ENCODE data around the gene ACP3.

ACP3 gene

GRCh38 chr3:132321304-132321703, 4.1 kb downstream of the ACP3 start:
- DNase-seq: no peak

GRCh38 chr3:132325103-132325606, 7.9 kb downstream of the ACP3 start:
- no peak for DNase-seq

GRCh38 chr3:132325634-132326033, 8.4 kb downstream of the ACP3 start:
- DNase-seq: no peak

DNA sequence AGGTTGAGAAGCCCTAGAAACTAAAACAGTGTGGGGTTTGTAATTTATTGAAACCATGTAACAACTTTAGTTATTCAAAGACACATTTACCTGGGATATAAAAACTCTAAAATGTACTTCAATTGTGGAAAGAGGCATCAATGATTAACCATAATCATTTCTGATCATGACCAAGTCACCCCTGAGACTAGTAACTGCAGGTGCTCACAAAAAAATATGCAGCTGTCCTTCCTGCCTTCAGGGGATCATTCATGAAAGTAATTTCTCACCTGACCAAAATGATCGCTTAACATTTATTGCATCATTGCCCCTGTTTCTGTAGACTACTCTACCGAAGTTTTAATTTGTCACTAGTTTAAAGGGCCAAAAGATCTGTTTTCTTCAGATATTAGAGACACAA, 9.0 kb downstream of the ACP3 start:
- no peak for DNase-seq

DNA sequence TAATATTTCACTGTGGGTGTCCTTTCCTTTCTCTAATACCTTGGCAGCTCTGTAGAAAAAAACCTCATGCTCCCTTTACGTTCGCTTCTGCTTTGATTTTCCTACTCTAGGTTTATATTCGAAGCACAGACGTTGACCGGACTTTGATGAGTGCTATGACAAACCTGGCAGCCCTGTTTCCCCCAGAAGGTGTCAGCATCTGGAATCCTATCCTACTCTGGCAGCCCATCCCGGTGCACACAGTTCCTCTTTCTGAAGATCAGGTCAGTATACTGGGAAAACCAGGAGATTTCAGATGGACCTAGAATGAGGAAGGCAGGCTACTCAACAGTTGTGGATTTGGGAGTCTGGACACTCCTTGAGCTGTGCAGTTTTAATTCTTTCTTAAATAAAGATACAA, 14.9 kb downstream of the ACP3 start:
- no peak for DNase-seq

DNA sequence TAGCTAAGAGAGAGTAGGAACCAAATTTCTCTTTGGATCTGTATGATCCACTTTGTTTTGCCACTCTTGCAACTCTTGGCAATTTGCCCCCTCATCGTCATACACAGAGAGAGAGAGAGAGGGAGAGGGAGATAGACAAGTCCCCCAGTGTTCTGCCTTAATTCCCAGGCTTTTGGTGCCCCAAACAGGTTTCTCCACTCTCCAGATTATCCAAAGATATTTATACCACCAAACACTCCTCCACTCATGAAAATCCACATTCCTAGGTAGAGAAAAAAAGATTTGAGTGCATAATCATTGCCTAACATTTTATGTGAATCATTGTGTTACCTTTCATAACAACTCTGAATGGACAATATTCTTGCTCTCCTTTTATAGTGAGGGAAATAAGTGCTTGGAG, 15.3 kb downstream of the ACP3 start:
- no peak for DNase-seq

DNA sequence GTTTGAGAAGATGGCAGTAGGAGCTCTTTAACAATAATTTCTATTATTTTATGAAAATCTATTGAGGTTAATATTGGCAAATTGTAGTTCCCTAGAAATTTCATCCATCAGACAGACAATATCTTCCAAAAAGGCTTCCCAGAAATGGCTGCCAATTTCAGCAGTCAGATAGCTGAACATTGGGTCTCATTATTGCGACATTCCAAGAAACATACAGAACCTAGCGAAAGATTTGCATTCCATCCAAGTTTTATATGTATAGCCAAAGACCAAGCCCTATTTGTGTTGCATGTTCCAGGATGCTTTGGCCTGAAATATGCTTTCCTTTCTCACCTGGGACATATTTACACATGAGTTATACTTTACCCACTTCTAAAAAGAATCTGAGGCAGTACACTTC, 24.5 kb downstream of the ACP3 start:
- no peak for DNase-seq

- no peak for DNase-seq
Measured at GRCh38 chr3:132342183-132342582, 25.0 kb downstream of the ACP3 start.

- no peak for DNase-seq
Measured at GRCh38 chr3:132342610-132343009, 25.4 kb downstream of the ACP3 start.

- DNase-seq: no peak
Measured at GRCh38 chr3:132343018-132343612, 25.9 kb downstream of the ACP3 start.

DNA sequence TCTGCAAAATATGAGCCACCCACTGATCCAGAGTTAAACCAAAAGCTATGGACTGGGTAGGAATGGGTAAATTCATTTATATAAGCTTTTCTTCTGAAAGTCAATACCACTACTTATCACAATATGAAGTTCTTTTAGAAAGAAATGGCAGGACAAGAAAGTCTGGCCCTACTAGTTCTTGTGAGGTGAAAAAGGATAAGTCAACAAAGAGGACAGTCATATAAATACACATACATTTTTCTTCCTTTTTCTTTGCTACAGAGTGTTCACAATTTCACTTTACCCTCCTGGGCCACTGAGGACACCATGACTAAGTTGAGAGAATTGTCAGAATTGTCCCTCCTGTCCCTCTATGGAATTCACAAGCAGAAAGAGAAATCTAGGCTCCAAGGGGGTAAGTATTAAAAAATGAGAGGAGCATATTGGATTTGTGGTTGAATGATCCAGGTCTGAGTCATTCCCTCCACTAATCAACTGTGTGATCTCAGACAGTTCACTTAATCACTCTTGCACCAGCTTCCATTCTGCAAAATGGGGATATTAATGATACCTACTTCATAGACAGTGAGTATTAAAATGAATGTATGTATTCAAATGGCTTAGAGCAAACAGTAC, 27.6 kb downstream of the ACP3 start:
- DNase-seq: no peak

GRCh38 chr3:132346841-132347736, 29.9 kb downstream of the ACP3 start:
- no peak for DNase-seq

GRCh38 chr3:132347811-132348210, 30.6 kb downstream of the ACP3 start:
- no peak for DNase-seq

DNA sequence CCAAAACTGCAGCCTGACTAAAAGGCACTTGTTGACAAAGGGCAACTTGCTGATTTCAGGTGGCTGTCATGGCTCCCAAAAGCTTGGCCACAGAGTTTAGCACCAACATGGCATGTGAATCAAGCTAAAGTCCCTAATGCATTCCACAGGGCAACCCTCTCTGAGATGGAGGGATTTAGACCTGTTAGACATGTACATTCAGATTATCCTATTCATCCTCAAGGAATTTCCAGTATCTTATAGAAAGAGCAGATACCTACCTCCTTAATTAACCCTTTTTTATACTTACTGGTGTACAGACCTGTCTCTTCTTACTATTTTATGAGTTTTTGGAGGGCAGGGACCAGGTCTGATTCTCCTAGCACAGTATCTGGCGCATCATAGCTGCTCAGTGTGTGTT, 31.3 kb downstream of the ACP3 start:
- no peak for DNase-seq

DNA sequence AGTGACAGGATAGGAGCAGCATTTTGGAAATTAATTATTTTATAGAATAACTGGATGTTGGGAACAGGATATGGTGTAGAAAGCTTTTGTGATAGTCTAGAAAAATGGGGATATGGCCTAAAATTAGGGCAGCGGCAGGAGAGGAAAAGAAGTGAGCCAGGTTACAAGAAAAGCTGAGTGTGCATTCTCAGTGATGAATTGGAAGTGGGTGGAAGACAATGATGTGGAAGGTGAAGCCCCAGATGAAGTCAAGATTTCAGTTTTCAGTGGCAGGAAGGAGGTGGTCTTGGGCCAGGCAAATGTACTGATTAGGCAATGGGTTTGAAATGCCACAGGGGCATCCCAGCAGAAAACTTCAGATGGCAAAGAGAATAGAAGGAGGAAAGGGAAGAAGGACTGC, 33.6 kb downstream of the ACP3 start:
- DNase-seq: no peak

- DNase-seq: no peak
Measured at GRCh38 chr3:132351222-132351806, 34.1 kb downstream of the ACP3 start.

- peak; percentile 32 for DNase-seq
Measured at GRCh38 chr3:132352556-132353143, 35.4 kb downstream of the ACP3 start.

- DNase-seq: no peak
Measured at GRCh38 chr3:132354916-132355702, 37.9 kb downstream of the ACP3 start.

GRCh38 chr3:132356568-132356967, 39.4 kb downstream of the ACP3 start:
- no peak for DNase-seq

- no peak for DNase-seq
Measured at GRCh38 chr3:132360717-132361116, 43.5 kb downstream of the ACP3 start.

DNA sequence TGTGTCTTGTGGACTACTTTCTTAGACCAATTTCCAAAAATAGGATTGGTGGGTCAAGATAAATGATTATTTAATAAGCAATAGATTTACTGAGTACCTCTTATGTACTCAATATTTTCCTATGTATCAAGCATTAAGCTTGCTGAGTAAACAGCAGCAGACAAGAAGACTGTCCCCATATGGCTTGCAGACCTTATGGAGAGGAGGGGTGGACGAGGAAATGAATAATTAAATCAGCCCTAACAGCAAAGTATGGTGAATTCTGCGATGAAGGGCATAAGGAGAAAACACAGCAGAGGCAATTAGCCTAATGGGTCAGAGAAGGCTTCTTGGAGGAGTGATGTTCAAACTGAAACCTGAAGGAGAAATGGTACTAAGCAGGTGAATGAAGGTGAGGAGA, 45.1 kb downstream of the ACP3 start:
- no peak for DNase-seq

DNA sequence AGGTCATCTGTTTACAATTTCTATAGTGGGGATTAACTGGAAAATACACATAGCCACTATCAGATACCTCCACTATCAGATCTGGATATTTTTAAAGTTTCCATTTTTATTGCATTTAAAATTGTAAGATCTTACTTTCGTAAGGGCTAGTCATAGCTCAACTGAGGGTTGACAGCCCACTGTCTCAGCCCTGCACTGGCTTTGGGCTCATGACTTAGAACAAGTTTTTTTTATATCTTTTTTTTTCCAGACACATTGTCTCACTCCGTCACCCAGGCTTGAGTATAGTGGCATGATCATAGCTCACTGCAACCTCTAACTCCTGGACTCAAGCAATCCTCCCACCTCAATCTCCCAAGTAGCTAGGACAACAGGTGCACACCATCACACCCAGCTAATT, 51.3 kb downstream of the ACP3 start:
- no peak for DNase-seq
